Activated CD8-positive, alpha-beta memory T cell treated with anti-CD3 and anti-CD28 coated beads, Interleukin-2, amount 50 U/mL, for 24 hours (primary cell): ENCODE measurements around the gene TMOD1.

Experiments used
- DNase-seq: peaks from one replicate; pipeline ENCODE4 v3.0.0-alpha.2; 2020; ENCODE audit errors: extremely low read depth

The TMOD1 gene

DNA sequence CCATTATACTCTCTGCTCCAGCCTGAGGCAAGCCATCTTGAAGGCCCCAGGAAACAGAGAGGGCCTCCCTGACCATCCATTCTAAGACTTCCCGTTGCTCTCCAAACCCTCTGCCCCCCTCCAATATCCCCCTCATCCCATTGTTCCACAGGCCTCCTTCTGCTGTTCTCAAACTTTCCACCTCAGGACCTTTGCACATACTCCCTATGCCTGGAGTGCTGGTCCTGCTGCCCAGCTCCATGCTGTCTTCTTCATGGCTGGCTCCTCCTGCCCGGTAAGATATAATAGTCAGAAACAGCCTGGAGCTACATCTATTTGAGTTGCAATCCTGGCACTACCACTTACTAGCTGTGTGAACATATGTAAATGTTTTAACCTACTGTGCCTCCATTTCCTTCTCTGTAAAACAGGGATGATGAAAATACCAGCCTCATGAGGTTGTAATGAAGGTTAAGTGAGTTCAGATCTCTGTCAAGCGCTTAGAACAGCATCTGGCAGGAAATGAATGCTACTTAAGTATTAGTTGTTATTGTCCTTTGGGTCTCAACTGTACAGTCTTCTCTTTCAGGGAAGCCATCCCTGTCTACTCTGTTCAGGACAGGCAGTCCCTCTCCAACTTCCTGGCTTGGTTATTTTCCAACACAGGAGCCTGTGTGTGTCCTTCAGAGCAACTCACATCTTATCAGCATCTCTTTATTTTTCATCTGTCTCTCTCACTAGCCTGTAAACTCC, 45.8 kb downstream of the TMOD1 start:
- DNase-seq: no peak

DNA sequence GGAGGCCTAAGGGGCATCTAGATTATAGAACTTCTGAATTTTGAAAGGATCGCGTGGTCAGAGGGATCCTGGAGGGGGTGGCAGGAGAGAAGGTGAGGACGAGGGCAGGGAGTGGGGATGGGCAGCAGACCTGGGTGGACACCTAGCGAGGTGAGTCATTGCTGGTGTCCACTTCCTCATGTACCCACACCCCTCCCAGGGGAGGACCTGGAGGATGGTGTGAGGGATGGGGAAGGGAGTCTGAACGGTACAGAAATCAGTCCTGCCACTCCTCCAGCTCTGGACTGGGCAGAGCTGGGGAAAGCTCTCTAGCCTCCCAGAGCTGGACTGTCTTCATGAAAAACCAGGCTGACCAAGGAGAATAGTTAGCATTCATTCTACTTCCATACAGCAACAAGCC, 46.9 kb downstream of the TMOD1 start:
- DNase-seq: no peak

DNA sequence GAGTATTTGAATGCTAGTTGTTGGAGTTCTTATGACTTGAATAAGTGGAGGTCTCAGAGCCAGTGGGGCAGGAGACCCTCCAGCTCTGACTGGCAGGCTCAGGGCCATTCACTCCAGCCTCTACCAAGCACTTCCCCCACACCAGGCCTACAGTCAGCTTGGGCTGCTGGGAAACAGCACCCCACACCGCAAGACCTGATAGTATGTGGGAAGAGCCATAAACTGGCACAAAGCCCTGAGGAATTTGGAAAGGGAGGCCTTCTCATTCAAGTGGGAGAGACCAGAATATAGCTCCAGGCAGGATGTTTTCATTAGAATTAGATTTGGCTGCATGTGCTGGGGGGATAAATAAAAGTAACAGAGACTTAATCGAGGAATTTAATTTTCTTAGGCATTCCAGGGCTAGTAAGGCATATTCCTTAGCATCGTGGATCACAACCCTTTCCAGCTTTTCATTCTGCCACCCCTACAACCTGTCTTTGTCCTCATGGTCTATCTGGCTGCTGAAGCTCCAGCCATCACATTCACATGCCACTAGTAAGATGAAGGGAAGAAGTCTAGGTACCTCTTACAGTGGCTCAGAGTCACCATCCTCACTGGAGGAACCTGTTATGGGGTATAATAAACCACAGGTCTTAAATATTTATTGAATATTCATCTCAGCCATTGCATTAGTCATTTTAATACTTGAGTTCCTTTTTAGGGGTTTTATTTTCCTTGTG, 47.5 kb downstream of the TMOD1 start:
- DNase-seq: no peak

DNA sequence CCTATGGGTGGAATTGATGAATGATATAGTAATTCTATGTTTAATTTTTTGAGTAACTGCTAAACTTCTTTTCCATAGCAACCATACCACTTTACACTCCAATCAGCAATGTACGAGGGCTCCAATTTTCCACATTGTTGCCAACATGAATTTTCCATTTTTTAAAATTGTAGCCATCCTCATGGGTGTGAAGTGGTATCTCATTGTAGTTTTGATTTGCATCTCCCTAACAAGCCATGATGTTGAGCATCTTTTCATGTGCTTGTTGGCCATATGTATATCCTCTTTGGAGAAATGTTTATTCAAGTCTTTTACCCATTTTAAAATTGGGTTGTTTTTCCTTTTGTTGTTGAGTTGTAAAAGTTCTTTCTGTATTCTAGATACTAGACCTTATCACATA, 48.9 kb downstream of the TMOD1 start:
- DNase-seq: no peak

DNA sequence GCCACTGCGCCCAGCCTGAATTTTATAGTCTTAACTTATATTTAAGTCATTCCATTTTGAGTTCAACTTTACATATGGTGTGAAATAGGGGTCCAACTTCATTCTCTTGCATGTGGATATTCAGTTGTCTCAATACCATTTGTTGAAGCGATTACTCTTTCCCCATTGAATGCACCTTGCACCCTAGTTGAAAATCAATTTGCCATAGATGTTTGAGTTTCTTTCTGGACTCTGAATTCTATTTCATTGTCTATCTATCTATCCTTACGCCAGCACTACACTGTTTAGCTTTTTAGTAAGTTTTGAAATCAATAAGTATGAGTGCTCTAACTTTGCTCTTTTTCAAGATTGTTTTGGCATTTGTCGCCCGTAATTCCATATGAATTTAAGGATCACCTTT, 49.8 kb downstream of the TMOD1 start:
- no peak for DNase-seq

DNA sequence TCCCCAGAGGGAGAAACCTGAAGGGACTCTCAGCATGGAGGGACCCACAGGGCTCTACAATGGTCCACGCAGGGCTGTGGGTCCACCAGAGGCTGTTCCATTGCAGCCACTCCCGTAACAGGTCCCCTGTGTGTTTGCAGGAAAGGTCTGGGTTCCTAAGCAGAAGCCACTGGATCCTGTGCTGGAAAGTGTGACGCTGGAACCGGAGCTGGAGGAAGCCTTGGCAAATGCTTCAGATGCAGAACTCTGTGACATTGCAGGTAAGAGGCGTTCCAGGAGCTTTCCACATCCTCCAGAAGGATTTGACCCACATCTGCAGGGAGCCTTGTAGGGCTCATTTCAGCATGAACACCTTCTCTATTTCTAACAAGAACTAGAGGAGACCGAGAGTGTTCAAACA, 51.7 kb downstream of the TMOD1 start:
- no peak for DNase-seq

DNA sequence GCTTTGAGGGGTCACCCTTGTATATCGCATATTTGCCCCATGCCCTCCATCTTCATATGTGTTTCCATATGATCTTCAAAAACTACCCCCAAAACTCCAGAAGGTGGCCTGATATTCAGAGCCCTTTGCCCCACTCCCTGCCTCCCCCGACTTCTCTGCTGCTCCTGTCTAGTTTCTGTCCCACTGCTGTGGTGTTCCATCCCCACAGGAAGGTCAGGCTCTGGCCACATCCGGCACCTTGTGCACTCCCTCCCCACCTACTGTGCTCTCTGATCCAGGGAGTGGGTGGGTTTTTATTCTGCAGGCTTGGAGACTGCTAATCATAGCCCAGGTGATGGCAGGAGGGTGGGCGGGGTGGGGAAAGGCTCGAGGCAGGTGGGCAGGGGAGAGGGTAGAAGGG, 52.4 kb downstream of the TMOD1 start:
- no peak for DNase-seq

DNA sequence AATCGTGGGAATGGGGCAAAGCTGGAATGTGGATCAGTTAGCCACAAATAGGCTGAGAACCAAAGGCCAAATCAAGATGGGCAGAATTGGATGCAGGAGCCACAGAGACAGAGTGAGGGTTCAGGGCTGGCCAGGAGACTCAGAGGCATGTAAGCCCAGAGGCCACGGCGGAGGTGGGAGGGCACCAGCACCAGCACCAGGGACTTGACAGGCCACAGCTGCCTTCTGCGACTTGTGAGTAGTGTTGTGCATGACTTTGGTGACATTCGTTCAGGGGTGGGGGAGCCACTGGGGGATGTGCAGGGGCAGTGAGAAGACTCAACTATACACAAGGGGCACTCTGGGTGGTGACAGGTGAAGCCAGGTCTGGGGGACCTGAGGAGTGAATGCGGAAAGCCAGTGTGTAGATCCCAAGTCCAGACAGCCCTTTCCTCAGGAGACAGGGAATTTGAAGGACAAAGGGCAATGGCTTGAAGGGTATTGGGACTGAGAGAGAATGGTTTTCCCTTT, 53.2 kb downstream of the TMOD1 start:
- no peak for DNase-seq

DNA sequence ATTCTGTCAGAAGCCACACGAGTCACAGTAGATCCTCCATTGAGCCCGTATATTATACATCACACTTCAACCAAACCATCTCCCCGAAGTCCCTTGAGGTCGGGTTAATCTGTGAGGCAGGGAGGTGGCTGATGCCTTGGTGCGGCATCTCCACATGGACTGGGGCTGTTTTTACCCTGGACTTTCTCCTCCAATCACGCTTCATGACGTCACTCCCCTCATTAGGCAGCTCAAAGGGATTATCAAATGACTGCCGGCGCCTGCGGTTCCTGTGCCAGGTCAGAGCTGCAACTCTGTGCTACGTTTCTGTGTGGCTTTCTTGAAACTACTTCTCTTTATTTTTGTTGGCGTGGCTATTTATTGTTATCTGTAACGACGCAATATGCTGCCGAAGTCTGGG, 53.7 kb downstream of the TMOD1 start:
- DNase-seq: no peak

DNA sequence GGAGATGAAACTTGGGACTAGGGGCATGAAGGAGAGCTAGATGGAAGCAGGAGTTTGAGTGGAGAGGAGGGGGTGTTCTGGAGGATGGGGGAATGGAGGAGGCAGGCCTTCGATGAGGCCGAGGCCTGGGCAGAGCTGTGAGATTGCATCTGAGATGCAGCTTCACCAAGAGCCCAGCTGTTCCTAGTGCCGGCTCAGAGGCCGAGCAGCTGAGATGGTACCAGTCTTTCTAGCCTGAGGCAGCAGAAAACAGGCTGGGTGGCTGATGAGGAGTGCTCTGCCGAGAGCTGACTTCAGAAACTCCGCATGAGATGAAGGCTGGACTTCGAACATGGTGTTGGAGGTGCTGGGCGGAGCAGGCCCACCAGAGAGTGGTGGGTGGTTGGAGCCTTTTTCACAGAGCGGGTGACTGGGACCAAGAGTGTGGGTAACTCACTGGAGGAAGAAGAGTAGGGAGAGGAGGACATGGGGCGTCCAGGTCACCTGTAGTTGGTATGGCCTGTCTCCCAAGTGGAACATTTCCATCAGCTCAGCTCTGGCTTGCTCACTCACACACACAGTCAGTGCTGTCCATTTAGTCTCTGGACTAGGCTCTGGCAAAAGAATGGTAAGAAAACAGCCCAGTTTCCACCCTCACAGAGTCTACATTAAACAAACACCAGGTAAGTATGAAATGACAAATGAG, 54.7 kb downstream of the TMOD1 start:
- DNase-seq: no peak

DNA sequence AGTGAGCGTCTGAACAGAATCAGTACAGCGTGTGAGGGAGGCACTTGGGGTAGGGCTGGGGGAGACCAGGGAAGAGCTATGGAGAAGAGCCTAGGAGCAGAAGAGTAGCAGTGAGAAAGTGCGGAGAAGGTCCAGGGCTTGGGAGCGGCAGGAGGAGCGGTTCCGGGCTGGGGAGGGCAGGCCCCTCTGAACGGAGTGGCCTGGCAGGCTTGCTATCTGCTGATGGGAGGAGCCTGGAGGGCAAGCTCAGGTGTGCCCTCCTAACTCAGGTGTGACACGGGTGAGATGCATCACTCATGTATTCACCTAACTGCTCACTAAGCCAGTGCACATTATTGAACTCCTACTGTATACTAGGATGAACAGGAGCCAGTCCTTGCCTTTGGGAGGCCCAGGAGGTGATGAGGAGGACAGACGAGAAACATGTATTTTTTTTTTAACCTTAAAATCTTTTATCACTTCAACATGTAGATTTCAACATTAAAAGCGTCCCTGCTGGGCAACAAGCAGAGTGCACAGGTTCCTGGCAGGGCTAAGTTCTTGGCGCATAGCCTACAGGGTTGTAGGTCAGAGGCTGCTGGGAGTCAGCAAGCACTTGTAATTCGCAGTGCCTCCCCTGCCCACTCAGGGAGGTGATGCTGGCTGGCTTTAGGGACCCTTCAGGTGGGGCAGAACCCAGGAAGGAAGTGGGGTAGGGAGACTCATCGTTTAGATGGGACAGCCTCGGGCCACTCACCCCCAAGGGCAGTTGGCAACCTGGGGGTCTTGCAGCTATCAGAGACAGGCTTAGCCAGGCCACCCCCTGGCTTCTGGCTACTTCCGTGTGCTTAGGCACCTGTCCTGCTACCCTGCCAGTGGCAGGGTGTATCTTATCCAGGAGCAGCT, 55.5 kb downstream of the TMOD1 start:
- no peak for DNase-seq

DNA sequence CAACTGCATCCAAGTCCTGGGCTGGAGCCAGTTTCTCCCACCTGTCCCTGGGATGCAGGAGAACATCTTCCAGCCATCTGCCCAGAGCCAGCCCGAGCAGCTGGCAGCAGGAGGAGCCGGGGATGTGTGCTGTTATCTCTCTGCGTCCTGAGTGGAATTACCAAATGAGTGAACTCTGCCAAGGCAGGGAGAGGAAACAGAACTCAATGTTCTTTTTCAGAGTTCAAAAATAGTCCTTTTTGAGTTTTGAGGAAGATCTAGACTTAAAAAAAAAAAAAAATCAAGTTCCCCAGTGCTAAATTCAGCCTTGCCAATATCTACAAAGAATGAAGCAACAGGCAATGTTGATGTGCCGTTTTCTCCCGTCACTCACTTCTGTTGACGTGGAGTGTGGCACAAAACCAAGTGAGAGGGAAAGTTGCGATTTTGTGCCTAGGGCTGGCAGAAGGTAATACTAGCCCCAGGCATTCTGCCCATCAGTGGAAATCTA, 56.2 kb downstream of the TMOD1 start:
- DNase-seq: no peak

DNA sequence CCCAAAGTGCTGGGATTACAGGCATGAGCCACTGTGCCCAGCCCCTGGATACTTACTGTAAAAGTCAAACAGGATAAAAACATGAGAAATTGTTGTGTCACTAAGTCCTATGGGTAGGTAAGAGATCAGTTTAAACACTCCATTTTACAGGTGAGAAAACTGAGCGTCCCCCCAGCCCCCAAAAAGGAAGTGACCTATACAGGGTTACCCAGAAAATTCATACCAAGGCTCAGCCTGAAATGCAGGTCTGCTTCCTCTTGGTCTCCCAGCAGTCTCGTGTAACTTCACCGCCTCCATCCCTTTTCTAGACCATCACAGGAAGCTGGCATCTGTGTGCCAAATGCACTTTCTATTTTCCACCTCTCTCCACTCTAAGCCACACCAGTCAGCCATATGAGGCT, 57.2 kb downstream of the TMOD1 start:
- no peak for DNase-seq

DNA sequence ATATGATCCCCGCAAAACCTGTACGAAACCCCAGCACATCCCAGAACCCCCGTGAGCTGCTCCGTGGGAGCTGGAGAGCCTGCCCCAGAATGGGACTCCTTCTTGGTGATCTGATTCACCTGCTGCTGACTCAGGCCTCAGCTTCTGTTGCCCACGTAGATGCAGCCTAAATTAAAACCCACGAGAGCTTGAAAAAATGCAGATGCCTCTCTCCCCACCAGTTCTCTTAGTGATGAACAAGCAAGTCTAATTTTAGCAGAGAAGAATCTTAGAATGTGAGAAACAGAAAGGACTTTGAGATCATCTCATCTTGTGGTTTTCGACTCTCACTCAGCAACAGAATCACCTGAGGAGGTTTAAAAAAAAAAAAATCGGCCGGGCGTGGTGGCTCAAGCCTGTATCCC, 57.6 kb downstream of the TMOD1 start:
- no peak for DNase-seq

DNA sequence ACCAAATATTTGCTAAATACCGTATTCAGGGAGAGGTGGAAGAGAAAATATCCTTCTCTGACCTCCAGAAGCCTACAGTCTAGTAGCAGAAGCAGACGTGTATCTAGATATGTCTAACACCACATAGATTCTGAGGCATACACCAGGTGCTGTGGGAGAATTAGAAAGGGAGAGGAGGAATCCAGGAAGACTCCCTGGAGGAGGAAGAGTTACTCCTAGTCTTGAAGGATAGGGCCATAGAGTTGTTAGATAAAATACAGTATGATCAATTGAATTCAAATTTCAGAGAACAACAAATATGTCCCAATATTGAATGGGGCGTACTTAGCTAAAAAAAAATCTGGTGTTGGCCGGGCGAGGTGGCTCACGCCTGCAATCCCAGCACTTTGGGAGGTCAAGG, 58.7 kb downstream of the TMOD1 start:
- no peak for DNase-seq

DNA sequence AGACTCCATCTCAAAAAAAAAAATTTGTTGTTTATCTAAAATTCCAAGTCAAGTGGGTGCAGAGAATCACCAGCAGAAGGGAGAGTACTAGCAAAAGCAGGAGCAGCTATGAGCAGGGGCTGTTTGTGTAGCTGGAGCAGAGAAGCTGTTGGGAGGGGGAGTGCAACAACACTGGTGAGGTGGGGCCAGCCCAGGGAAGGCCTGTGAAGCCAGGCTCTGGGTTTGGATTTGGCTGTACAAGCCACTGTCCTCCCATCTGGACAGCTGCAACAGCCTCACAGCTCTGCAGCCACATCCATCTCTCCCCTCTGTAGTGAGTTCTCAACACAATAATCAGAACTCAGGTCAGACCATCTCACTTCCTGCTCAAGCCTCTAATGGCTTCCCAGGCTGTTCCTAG, 59.4 kb downstream of the TMOD1 start:
- DNase-seq: no peak

DNA sequence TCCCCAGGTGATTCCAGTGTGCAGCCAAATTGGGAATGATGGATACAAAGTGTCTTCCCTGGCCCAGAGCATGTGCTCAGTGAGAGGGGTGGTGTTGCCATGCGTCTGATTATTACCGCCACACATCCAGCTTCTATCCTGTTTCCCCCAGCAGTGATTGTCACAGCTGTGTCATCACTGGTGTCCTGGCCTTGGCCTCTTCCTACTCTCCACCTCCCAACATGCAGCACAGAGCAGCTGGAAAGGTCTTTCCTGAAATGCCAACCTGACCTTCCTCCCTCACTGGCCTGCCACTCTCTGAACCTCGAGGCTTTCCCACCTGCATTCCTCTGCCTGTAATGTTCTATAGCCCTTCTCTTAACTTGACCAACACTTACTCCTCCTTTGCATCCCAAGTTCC, 60.0 kb downstream of the TMOD1 start:
- no peak for DNase-seq

DNA sequence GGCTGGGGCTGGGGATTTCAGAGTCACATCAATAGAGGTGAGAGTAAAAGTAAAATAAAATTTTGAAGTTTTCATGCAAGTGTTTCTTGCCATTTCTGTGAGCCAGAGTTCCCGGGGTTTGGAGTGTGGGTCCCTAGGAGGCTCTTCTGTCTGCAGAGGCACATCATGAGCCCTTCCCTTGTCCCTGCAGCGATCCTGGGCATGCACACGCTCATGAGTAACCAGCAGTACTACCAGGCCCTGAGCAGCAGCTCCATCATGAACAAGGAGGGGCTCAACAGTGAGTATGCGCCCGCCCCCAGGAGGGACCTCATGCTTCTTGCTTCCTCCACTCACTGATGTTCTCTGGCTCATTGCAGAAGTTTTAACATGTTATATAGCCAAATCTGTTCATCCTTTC, 61.1 kb downstream of the TMOD1 start:
- DNase-seq: no peak

DNA sequence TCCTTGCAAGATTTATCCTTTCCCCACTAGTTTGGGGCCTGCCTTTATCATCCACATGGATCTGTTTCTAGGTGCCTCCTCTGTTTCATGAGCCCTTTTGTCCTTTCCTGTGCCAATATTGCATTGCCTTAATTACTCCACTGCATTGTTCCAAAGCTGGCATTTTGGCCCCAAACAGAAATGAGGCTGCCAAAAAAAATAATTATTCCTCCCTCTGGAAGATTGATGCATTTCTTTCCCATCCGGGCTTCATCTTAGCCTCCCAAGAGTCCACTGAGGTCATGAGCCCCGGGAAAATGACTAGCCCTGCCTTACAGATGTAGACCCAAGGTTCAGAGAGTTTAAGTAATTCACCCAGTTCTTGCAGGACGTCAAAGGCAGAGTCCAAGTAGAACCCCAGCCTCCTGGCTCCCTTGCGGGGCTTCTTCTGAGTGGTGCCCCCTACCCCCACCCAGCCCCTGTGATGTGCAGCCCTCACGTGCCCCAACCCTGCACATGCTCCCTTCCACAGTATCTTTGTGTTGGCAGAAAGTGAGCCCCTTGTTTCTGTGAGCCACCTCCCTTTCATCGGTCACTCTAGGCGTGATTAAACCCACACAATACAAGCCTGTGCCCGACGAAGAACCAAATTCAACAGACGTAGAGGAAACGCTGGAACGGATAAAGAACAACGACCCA, 62.1 kb downstream of the TMOD1 start:
- no peak for DNase-seq

DNA sequence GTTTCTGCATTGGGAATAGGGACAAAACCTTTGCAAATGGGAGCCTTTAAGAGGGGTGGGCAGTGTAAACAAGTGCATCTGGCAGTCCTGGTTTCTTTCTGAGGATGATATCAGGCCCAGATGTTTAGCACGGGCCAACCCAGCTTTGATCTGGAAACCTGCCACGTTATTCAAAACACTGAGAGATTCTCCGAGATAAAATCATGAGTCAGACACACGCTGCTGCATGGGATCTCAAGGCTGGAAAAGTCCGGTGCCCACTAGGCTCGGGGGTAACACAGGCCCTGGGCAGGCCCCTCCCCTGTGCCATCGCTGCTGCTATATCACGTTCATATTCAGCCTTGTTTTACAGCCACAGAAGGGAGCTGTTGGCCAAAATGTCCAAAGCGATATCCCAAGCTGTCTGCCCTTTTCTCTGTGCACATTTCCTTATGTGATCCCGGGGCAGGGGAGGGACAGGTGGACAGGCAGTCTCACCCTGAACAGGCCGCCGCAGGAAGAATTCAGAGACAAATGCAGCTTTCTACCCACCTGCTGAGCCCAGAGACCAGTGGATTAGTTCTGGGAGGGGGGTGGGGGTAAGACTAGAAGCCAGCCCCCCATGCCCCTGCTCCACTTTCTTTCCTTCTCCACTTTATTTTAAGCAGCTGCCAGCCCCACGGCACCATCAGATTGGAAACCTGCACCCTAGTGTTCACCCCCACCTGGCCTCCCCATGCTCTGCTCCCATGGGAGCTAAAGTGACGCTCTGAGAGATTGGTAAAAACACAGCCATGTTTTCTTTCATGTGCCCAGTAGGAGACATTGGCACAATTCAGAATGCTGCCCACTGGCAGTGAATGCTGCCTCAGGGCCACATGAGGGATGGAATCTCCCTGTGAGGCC, 63.1 kb downstream of the TMOD1 start:
- DNase-seq: no peak
